OCI-LY3 (cell line): ENCODE results near the gene MACROD2.

ENCODE experiments used
- EZH2phosphoT487 ChIP-seq: fragments of 200-600 bp; shearing (Covaris generic); IDR thresholded peaks from 2 replicates; pipeline ENCODE4 v1.6.1; 2018; ENCODE audit warnings: antibody characterized with exemption, mixed run types, low read depth
- TF ChIP-seq, protein P1 (sequence below): fragments of 200-600, 300-600 bp; sonication (generic); IDR thresholded peaks from 2 replicates; pipeline ENCODE4 v1.5.1; 2014; ENCODE audit warnings: antibody characterized with exemption, low read length, low read depth

DNA sequence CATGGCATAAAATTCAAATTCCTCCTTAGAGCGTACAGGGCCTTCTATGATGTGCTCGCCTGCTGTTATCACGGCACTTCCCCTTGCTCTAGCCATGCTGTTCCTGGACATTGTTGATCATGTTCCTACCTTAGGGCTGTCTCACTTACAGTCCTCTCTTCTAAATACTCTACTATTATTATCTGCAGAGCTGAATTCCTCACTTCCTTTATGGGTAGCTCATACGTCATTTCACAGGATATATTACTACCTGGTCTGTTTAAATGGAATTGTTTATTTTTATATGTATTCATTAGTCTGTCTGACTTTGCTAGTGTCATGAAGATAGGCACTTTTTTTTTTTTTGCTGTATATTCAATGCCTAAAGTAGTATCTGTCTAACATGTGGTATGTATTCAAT is 436.8 kb downstream of the MACROD2 start:
- TF ChIP-seq, protein P1, sequence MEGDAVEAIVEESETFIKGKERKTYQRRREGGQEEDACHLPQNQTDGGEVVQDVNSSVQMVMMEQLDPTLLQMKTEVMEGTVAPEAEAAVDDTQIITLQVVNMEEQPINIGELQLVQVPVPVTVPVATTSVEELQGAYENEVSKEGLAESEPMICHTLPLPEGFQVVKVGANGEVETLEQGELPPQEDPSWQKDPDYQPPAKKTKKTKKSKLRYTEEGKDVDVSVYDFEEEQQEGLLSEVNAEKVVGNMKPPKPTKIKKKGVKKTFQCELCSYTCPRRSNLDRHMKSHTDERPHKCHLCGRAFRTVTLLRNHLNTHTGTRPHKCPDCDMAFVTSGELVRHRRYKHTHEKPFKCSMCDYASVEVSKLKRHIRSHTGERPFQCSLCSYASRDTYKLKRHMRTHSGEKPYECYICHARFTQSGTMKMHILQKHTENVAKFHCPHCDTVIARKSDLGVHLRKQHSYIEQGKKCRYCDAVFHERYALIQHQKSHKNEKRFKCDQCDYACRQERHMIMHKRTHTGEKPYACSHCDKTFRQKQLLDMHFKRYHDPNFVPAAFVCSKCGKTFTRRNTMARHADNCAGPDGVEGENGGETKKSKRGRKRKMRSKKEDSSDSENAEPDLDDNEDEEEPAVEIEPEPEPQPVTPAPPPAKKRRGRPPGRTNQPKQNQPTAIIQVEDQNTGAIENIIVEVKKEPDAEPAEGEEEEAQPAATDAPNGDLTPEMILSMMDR = no peak
- TF ChIP-seq EZH2phosphoT487 = no peak
